Caco-2 (cell line): ENCODE measurements around the gene HMCN2. TPM values are rescaled to one million over a fixed set of nuclear protein-coding genes. Genes with fewer than 3 reads are reported as not detected.

ENCODE experiments used
- BruUV-seq: library from RNA; stranded (reverse); fragments of 400-500 nt; replicated peaks from 2 replicates; lab custom pipeline; 2021; lab: Mats Ljungman, UMichigan
- CTCF ChIA-PET: fragments of 300-600 bp; sonication (Branson Sonifier 250); formaldehyde crosslinking; loops from one replicate; lab custom pipeline; 2022; ENCODE audit warnings: antibody characterized with exemption; lab: Charles Lee
- POLR2A ChIA-PET: fragments of 300-600 bp; sonication (Branson Sonifier 250); formaldehyde crosslinking; loops from one replicate; lab custom pipeline; 2022; ENCODE audit warnings: antibody characterized with exemption; lab: Charles Lee
- DNase-seq, 2 experiments: peaks; one replicate each; pipeline versions ENCODE4 v3.0.0 to v3.0.0-alpha.2; 2020 to 2022
- H3K27me3 ChIP-seq: replicated peaks from 2 replicates; pipeline ENCODE4 v1.6.0; 2011; ENCODE audit warnings: low read length; ENCODE audit not compliant: control insufficient read depth, insufficient read depth
- H3K36me3 ChIP-seq: 2 replicates; pipeline ENCODE4 v1.5.1; 2011; ENCODE audit warnings: low read length; ENCODE audit not compliant: control insufficient read depth, insufficient read depth
- H3K4me1 ChIP-seq: fragments of 250-450 bp; sonication (Bioruptor Pico); 2 replicates; pipeline ENCODE4 v1.5.1; 2020; ENCODE audit warnings: mild to moderate bottlenecking
- H3K4me3 ChIP-seq: 2 replicates; pipeline ENCODE4 v1.5.1; 2011; ENCODE audit warnings: low read depth, mild to moderate bottlenecking, control low read depth, low read length
- H3K9me3 ChIP-seq: fragments of 250-450 bp; sonication (Bioruptor Pico); 2 replicates; pipeline ENCODE4 v1.5.1; 2020; ENCODE audit warnings: mild to moderate bottlenecking, moderate library complexity
- H3K27ac Mint-ChIP-seq: one replicate; pipeline ENCODE4 v1.8.0; 2022; ENCODE audit warnings: mixed read lengths; ENCODE audit not compliant: unreplicated experiment
- H3K27me3 Mint-ChIP-seq: one replicate; pipeline ENCODE4 v1.8.0; 2022; ENCODE audit warnings: mixed read lengths; ENCODE audit not compliant: insufficient read depth, unreplicated experiment
- H3K36me3 Mint-ChIP-seq: one replicate; pipeline ENCODE4 v1.8.0; 2022; ENCODE audit warnings: mild to moderate bottlenecking, mixed read lengths; ENCODE audit not compliant: insufficient read depth, unreplicated experiment
- H3K4me1 Mint-ChIP-seq: one replicate; pipeline ENCODE4 v1.8.0; 2022; ENCODE audit warnings: low read depth, mixed read lengths; ENCODE audit not compliant: unreplicated experiment
- H3K4me3 Mint-ChIP-seq: one replicate; pipeline ENCODE4 v1.8.0; 2022; ENCODE audit warnings: mild to moderate bottlenecking, moderate library complexity, mixed read lengths; ENCODE audit not compliant: unreplicated experiment
- H3K9me3 Mint-ChIP-seq: one replicate; pipeline ENCODE4 v1.8.0; 2022; ENCODE audit warnings: mixed read lengths; ENCODE audit not compliant: unreplicated experiment
- intact Hi-C: fragments of 100-400 bp; cut with micrococcal nuclease; formaldehyde crosslinking; loops from one replicate; pipeline ENCODE4 v1.10.0; 2022; ENCODE audit not compliant: unreplicated experiment
- total RNA-seq: library from RNA; stranded (reverse); gene quantifications from 2 replicates; pipeline ENCODE4 v1.2.3, GENCODE V29; 2022
- TF ChIP-seq, protein P1 (sequence below), 2 experiments: fragments of 200-600 bp in 1 of 2; IDR thresholded peaks; 1 replicate in 1 of 2; 2 replicates in 1 of 2; pipeline versions ENCODE4 v1.5.1 to v1.8.0; 2011 to 2022; ENCODE audit warnings: antibody characterized with exemption in 1 of 2, control low read depth in 1 of 2, inconsistent platforms in 1 of 2, low read depth in 1 of 2, low read length in 1 of 2, mild to moderate bottlenecking in 1 of 2, moderate library complexity in 1 of 2; ENCODE audit not compliant: insufficient read depth in 1 of 2, severe bottlenecking in 1 of 2, unreplicated experiment in 1 of 2

Gene HMCN2
- total RNA-seq, 1 experiment from 2014 or later: 0.41 TPM

DNA sequence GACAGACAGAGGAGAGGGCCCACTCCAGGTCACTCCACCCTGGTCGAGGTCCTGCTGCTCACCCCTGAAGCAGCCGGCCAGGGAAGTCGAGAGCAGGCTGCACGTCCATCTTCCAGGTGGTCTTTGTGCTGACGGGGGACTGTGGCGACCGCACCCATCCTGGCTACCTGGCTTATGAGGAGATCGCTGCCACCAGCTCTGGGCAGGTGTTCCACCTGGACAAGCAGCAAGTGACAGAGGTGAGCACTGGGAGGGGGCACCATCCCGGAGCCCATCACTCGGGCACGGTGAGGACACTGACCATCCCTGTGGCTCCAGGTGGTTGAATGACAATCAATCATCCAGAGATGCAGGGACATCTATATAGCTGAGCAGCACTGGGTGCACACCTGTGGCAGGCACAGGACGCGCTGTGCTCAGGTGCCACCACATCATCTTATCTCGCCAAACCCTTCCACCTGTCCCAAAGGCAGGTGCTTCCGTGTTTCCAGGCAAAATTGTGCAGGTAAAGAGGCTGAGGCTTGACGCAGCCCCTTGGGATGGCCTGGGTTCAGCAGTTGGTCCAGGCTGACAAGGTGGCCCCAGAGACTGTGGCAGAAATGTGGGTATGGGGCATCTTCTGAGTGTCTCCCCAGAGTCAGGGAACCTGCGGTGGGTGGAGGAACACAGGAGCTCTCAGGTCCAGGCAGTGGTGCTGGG is 20.7 kb downstream of the HMCN2 start:
- Histone ChIP-seq H3K36me3 (no peaks in the 10 kb centered on the region), H3K9me3 (no peaks in the 10 kb centered on the region), H3K4me1 (no peaks in the 10 kb centered on the region), H3K4me3 (no peak overlapping the region), H3K27me3 (peaks cover 2% of the 10 kb centered on the region; the same call in 1 of the 2 replicates)
- H3K27ac Mint-ChIP-seq: no peak overlapping the region
- H3K9me3 Mint-ChIP-seq: no peaks in the 10 kb centered on the region
- H3K4me3 Mint-ChIP-seq: no peak overlapping the region
- H3K4me1 Mint-ChIP-seq: no peaks in the 10 kb centered on the region
- H3K36me3 Mint-ChIP-seq: no peaks in the 10 kb centered on the region
- no peak for DNase-seq
- intact Hi-C loops: no loop called here
- no TSS peak for BruUV-seq
- TF ChIP-seq, protein P1, sequence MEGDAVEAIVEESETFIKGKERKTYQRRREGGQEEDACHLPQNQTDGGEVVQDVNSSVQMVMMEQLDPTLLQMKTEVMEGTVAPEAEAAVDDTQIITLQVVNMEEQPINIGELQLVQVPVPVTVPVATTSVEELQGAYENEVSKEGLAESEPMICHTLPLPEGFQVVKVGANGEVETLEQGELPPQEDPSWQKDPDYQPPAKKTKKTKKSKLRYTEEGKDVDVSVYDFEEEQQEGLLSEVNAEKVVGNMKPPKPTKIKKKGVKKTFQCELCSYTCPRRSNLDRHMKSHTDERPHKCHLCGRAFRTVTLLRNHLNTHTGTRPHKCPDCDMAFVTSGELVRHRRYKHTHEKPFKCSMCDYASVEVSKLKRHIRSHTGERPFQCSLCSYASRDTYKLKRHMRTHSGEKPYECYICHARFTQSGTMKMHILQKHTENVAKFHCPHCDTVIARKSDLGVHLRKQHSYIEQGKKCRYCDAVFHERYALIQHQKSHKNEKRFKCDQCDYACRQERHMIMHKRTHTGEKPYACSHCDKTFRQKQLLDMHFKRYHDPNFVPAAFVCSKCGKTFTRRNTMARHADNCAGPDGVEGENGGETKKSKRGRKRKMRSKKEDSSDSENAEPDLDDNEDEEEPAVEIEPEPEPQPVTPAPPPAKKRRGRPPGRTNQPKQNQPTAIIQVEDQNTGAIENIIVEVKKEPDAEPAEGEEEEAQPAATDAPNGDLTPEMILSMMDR (IDR thresholded peaks at IDR 0.05; ENCODE audit: insufficient read depth in 1 of 2, low read depth in 1 of 2, low read length in 1 of 2, severe bottlenecking in 1 of 2, unreplicated experiment in 1 of 2): no peak
- ChIA-PET CTCF (interaction anchor here (0.9 kb wide), 1 partner anchor 15 kb away, joined by 3 read pairs; no protein-coding TSS in a partner anchor), POLR2A (no interaction called here)
- H3K27me3 Mint-ChIP-seq: peaks cover 36% of the 10 kb centered on the region

DNA sequence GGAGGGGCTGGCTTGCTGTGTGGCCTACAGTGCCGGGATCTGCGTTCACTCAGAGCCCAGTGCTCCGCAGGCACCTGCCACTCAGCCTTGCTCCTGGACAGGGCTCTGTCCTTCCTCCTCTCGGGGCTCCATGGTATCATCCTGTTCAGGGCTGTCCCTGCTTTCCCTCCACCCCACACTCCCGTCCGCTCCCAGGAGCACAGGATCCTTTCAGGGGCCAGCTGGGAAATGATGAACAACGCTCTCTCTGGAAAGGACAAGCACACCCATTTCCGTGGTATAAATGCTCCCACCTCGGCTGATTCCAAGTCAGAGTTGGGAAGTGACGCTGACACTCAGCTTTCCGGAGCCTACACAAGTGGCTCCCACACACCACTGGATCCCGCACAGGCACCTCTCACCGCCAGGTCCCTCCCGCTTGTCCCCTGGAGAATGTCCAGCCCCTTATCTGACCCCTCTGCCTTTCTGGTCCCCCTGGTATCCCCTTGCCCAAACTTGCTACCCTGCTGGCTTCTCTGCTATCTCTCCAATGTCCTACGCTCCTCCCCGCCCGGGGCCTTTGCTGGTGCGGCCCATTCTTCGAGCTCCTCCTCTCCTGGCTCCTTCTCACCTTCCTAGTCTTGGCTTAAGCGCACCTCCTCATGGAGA is 21.3 kb downstream of the HMCN2 start:
- TF ChIP-seq, protein P1 (IDR thresholded peaks at IDR 0.05; ENCODE audit: insufficient read depth in 1 of 2, low read depth in 1 of 2, low read length in 1 of 2, severe bottlenecking in 1 of 2, unreplicated experiment in 1 of 2): no peak
- intact Hi-C loops: no loop called here
- Mint-ChIP-seq H3K4me1 (no peaks in the 10 kb centered on the region), H3K9me3 (no peaks in the 10 kb centered on the region), H3K4me3 (no peak overlapping the region), H3K36me3 (no peaks in the 10 kb centered on the region), H3K27ac (no peak overlapping the region), H3K27me3 (peaks cover 36% of the 10 kb centered on the region)
- Histone ChIP-seq H3K9me3 (no peaks in the 10 kb centered on the region), H3K36me3 (no peaks in the 10 kb centered on the region), H3K4me1 (no peaks in the 10 kb centered on the region), H3K4me3 (no peak overlapping the region), H3K27me3 (peaks cover 2% of the 10 kb centered on the region; the same call in 1 of the 2 replicates)
- CTCF ChIA-PET: no interaction called here
- BruUV-seq: no TSS peak
- DNase-seq: no peak
- POLR2A ChIA-PET: no interaction called here

- no peaks in the 10 kb centered on the region for H3K4me1 ChIP-seq
- H3K4me3 ChIP-seq: no peak overlapping the region
- no peaks in the 10 kb centered on the region for H3K36me3 ChIP-seq
- H3K27ac Mint-ChIP-seq: no peak overlapping the region
- BruUV-seq: no TSS peak
- peaks cover 37% of the 10 kb centered on the region for H3K27me3 Mint-ChIP-seq
- POLR2A ChIA-PET: no interaction called here
- intact Hi-C loops: no loop called here
- no peak for DNase-seq
- peaks cover 2% of the 10 kb centered on the region; the same call in 1 of the 2 replicates for H3K27me3 ChIP-seq
- TF ChIP-seq, protein P1 (IDR thresholded peaks at IDR 0.05; ENCODE audit: insufficient read depth in 1 of 2, low read depth in 1 of 2, low read length in 1 of 2, severe bottlenecking in 1 of 2, unreplicated experiment in 1 of 2): no peak
- H3K36me3 Mint-ChIP-seq: no peaks in the 10 kb centered on the region
- H3K4me1 Mint-ChIP-seq: no peaks in the 10 kb centered on the region
- no peak overlapping the region for H3K4me3 Mint-ChIP-seq
- no peaks in the 10 kb centered on the region for H3K9me3 ChIP-seq
- CTCF ChIA-PET: interaction anchor here (0.9 kb wide), 1 partner anchor 45 kb away, joined by 3 read pairs; no protein-coding TSS in a partner anchor
- H3K9me3 Mint-ChIP-seq: no peaks in the 10 kb centered on the region
Measured at GRCh38 chr9:130287736-130288135, 22.2 kb downstream of the HMCN2 start.
